K562 (cell line): ENCODE measurements around the gene CCDC93. TPM values are rescaled to one million over a fixed set of nuclear protein-coding genes. Genes with fewer than 3 reads are reported as not detected.

ENCODE experiments used
- ATF1 ChIP-seq, 2 experiments: fragments of 450-650 bp in 1 of 2; IDR thresholded peaks; 2 replicates each; pipeline ENCODE4 v1.6.1; 2016; ENCODE audit warnings: missing compliant biosample characterization in 1 of 2, missing genetic modification characterization in 1 of 2
- CCNT2 ChIP-seq: IDR thresholded peaks from 2 replicates; pipeline ENCODE4 v1.6.1; 2011; ENCODE audit warnings: borderline replicate concordance, low read depth, mild to moderate bottlenecking, moderate library complexity, mixed read lengths, low read length; ENCODE audit not compliant: insufficient read length; ENCODE audit errors: extremely low read depth
- DEAF1 ChIP-seq: fragments of 450-650 bp; formaldehyde crosslinking; IDR thresholded peaks from 2 replicates; pipeline ENCODE4 v1.4.0; 2020; ENCODE audit warnings: mild to moderate bottlenecking, moderate library complexity
- E2F6 ChIP-seq, 2 experiments: IDR thresholded peaks; 2 replicates each; pipeline ENCODE4 v1.6.1; 2011; ENCODE audit warnings: borderline replicate concordance in 1 of 2, control low read depth in 1 of 2, low read depth in 1 of 2, low read length in 1 of 2, mild to moderate bottlenecking in 1 of 2, mixed read lengths in 1 of 2, moderate library complexity in 1 of 2; ENCODE audit not compliant: insufficient read depth in 1 of 2, insufficient read length in 1 of 2, poor library complexity in 1 of 2, severe bottlenecking in 1 of 2; ENCODE audit errors: extremely low read depth in 1 of 2
- EHMT2 ChIP-seq: fragments of 450-650 bp; IDR thresholded peaks from 2 replicates; pipeline ENCODE4 v1.6.1; 2018; ENCODE audit warnings: antibody characterized with exemption
- ESRRA ChIP-seq: fragments of 450-650 bp; IDR thresholded peaks from 2 replicates; pipeline ENCODE4 v1.6.1; 2014; ENCODE audit warnings: low read depth, mild to moderate bottlenecking, moderate library complexity, borderline replicate concordance
- GABPB1 ChIP-seq: sonication (generic); formaldehyde crosslinking; IDR thresholded peaks from 2 replicates; pipeline ENCODE4 v1.8.0; 2022; ENCODE audit warnings: mild to moderate bottlenecking, missing genetic modification reagents
- HDAC1 ChIP-seq, 2 experiments: fragments of 450-650 bp; IDR thresholded peaks; 2 replicates each; pipeline ENCODE4 v1.6.1; 2016 to 2017; ENCODE audit warnings: inconsistent platforms in 1 of 2, mild to moderate bottlenecking in 1 of 2, moderate library complexity in 1 of 2
- KLF6 ChIP-seq: fragments of 250-450 bp; sonication (Bioruptor Pico); IDR thresholded peaks from 2 replicates; pipeline ENCODE4 v1.4.0; 2020; ENCODE audit warnings: mild to moderate bottlenecking, moderate library complexity, borderline replicate concordance
- LCOR ChIP-seq: sonication (generic); formaldehyde crosslinking; IDR thresholded peaks from 2 replicates; pipeline ENCODE4 v1.8.0; 2022; ENCODE audit warnings: mild to moderate bottlenecking, missing genetic modification reagents
- MNT ChIP-seq, 2 experiments: fragments of 450-650 bp; conservative IDR thresholded peaks; 2 replicates each; pipeline ENCODE4 v1.6.1; 2017; ENCODE audit warnings: mild to moderate bottlenecking in 2 of 2, moderate library complexity in 2 of 2
- RREB1 ChIP-seq: fragments of 250-450 bp; sonication (Bioruptor Pico); IDR thresholded peaks from 2 replicates; pipeline ENCODE4 v1.4.0; 2020
- TCFL5 ChIP-seq: fragments of 250-450 bp; sonication (Bioruptor Pico); conservative IDR thresholded peaks from 2 replicates; pipeline ENCODE4 v1.6.1; 2021; ENCODE audit warnings: mild to moderate bottlenecking, moderate library complexity, matching md5 sums
- YBX1 ChIP-seq: fragments of 450-650 bp; IDR thresholded peaks from 2 replicates; pipeline ENCODE4 v1.7.1; 2016; ENCODE audit warnings: mild to moderate bottlenecking
- polyA plus RNA-seq, 8 experiments: library from polyadenylated mRNA; depleted of rRNA in 4 of 8; stranded (reverse) in 5 of 8; unstranded in 3 of 8; fragments of >200 nt; fragmentation: Nextera tagmentation in 2 of 8; fragmentation: Illumina TruSeq in 1 of 8; extraction: Ambion mirVana in 2 of 8; extraction: Trizol in 1 of 8; gene quantifications; 2 replicates each; pipeline versions ENCODE4 v1.2.1 to v1.2.3, GENCODE V29; 2011 to 2014; ENCODE audit warnings: inconsistent platforms in 1 of 8, missing spikeins in 1 of 8
- total RNA-seq, 7 experiments: library from RNA; depleted of rRNA in 6 of 7; stranded (reverse); fragments of >200 nt in 6 of 7; fragmentation: Illumina TruSeq in 2 of 7; extraction: Trizol in 2 of 7; gene quantifications; 2 replicates each; pipeline versions ENCODE4 v1.2.1 to v1.2.3, GENCODE V29; 2011 to 2021; ENCODE audit warnings: low replicate concordance in 1 of 7
- TF ChIP-seq, protein P1 (sequence below): fragments of 200-800 bp; sonication (Bioruptor generic); IDR thresholded peaks from 2 replicates; pipeline ENCODE4 v1.6.1; 2017; ENCODE audit warnings: missing genetic modification characterization, missing compliant biosample characterization

CCDC93 gene
- total and polyA plus RNA-seq, 9 of the 15 experiments (the other 6 are each of a cell fraction or from before 2014, with no cell fraction given) = 3.3 to 19.3 (median 12.4) TPM

DNA sequence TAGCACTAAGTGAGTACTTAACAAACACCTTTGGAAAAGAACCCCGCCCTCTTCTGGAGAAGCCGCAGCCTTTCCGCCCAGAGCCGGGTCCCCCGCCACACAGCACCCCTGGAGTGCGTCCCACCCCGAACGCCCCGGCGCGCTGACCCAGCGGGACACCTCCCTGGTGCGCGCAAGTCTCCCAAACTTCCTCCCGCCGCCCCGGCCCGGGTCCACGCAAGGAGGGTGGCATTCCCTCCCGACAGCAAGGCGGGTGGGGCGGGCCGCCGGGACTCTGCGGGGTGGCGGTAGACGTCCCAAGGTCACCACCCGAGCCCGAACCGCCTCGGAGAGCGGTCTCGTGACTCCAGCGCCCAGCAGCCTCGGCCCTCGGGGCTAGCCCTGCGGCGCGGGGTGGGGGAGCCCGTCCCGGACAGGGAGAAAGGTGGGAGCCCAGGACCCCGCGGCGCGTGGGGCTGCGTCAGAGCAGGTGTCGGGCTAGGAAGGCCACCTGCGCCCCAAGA is 598 bp downstream of the CCDC93 start (continued):
- no peak for TF ChIP-seq RREB1
- 0 out of 4 replicates have a peak, but pooled peaks of 1 of the 2 experiments have one; percentile 49 for TF ChIP-seq HDAC1 (IDR thresholded peaks at IDR 0.05)
- TF ChIP-seq LCOR (CRISPR knock-in tag) = 0 out of 2 replicates have a peak, but pooled peaks have one; percentile 33
- no peak for TF ChIP-seq DEAF1 (CRISPR knock-in tag)
- no peak for TF ChIP-seq E2F6 (IDR thresholded peaks at IDR 0.05; ENCODE audit: borderline replicate concordance in 1 of 2, extremely low read depth in 1 of 2, insufficient read depth in 1 of 2, insufficient read length in 1 of 2, low read depth in 1 of 2, low read length in 1 of 2, poor library complexity in 1 of 2, severe bottlenecking in 1 of 2)
- TF ChIP-seq ATF1 (CRISPR knock-in tag; IDR thresholded peaks at IDR 0.05) = no peak
- peak; percentile 32; the same call in 1 of the 2 replicates for TF ChIP-seq ATF1 (tag; IDR thresholded peaks at IDR 0.05)
- TF ChIP-seq CCNT2 = peak; percentile 51
- no peak for TF ChIP-seq EHMT2
- TF ChIP-seq, protein P1, sequence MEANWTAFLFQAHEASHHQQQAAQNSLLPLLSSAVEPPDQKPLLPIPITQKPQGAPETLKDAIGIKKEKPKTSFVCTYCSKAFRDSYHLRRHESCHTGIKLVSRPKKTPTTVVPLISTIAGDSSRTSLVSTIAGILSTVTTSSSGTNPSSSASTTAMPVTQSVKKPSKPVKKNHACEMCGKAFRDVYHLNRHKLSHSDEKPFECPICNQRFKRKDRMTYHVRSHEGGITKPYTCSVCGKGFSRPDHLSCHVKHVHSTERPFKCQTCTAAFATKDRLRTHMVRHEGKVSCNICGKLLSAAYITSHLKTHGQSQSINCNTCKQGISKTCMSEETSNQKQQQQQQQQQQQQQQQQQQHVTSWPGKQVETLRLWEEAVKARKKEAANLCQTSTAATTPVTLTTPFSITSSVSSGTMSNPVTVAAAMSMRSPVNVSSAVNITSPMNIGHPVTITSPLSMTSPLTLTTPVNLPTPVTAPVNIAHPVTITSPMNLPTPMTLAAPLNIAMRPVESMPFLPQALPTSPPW (CRISPR knock-in tag) = peak; percentile 65
- no peak for TF ChIP-seq TCFL5 (CRISPR knock-in tag)
- no peak for TF ChIP-seq KLF6 (CRISPR knock-in tag)
- TF ChIP-seq GABPB1 (CRISPR knock-in tag) = 0 out of 2 replicates have a peak, but pooled peaks have one; percentile 24
- TF ChIP-seq ESRRA = peak; percentile 86
- no peak for TF ChIP-seq YBX1
- TF ChIP-seq MNT (conservative IDR thresholded peaks at IDR 0.05) = peak; percentile 48 to 76; a peak in 3 of 4 replicates
